Esophagus muscularis mucosa (tissue), 2 donors: ENCODE measurements around the gene CXXC5.

Source experiments
- POLR2A ChIP-seq: fragments of 450-650 bp; IDR thresholded peaks from one replicate; pipeline ENCODE4 v1.6.1; 2017; ENCODE audit warnings: antibody characterized with exemption, moderate library complexity, mild to moderate bottlenecking, low read depth
- POLR2AphosphoS5 ChIP-seq, 2 donors: sonication (generic); formaldehyde crosslinking; IDR thresholded peaks; one replicate each; pipeline ENCODE4 v1.6.1; 2017; ENCODE audit warnings: antibody characterized with exemption in 2 of 2

GRCh38 chr5:139688088-139688702 lies 40.0 kb downstream of the CXXC5 start:
- no peak for TF ChIP-seq POLR2AphosphoS5 (IDR thresholded peaks at IDR 0.05)
- no peak for TF ChIP-seq POLR2A
